ENCODE data around the gene ZNF737. TPM values are rescaled to one million over a fixed set of nuclear protein-coding genes. Genes with fewer than 3 reads are reported as not detected.
"Not testable (repeated sequence)": the region's sequence is repeated elsewhere in the genome, so short reads cannot be mapped to it uniquely, and the experiment has no call there.

ZNF737 gene
- total and polyA plus RNA-seq, 2 of the 13 experiments (the other 11 are each of a cell fraction or from before 2014, with no cell fraction given), result 2.0 to 5.0 TPM

DNA sequence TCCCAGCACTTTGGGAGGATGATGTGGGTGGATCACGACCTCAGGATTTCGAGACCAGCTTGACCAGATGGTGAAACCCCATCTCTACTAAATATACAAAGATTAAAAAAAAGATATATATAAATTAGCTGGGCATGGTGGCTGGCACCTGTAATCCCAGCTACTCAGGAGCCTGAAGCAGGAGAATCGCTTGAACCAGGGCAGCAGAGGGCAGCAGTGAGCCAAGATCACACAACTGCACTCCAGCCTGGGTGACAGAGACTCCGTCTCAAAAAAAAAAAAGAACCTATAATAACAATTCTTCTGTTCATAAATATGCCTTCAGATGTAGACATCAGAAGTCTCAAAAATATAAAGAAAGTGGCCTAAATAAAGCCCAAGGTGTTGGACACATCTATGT is 7.6 kb downstream of the ZNF737 start:
- no peak for FAIRE-seq
- no peak for ATAC-seq
- in situ Hi-C loops (cut with HindIII; ENCODE audit: extremely low pct_ligation_motif_present, low pct_unique_long_range_greater_than_20kb), result loop anchor here (25.0 kb wide), 1 partner anchor 996 kb away; no protein-coding TSS in a partner anchor
- H3K36me3 ChIP-seq (replicated peaks in 1 of 2; ENCODE audit: control insufficient read depth in 1 of 2, insufficient read depth in 2 of 2, low read length in 2 of 2), result no peaks in the 10 kb centered on the region; a peak in 1 of 5 replicates
- no peak overlapping the region for H3K27ac ChIP-seq (ENCODE audit: extremely low read length, insufficient read depth, low read length)
- H3K9me3 ChIP-seq (ENCODE audit: low read length), result peaks cover 73% of the 10 kb centered on the region
- ChIA-PET CTCF (ENCODE audit: low intra/inter-chr PET ratio, low total read pairs) (no interaction called here), POLR2A (no interaction called here)
- no peaks in the 10 kb centered on the region for H3K27me3 ChIP-seq (ENCODE audit: control insufficient read depth in 1 of 2, insufficient read depth in 2 of 2, low read length in 2 of 2)
- H3K4me1 ChIP-seq (ENCODE audit: insufficient read depth, low read length), result no peaks in the 10 kb centered on the region
- 82% methylated on average over 4 of the region's 4 CpGs for WGBS (ENCODE audit: low lambda C conversion rate)
- no peaks in the 10 kb centered on the region for H4K20me1 ChIP-seq (ENCODE audit: insufficient read depth, low read length)
- no peaks in the 10 kb centered on the region for H3K79me2 ChIP-seq (ENCODE audit: insufficient read depth, low read length)
- H3K4me2 ChIP-seq (ENCODE audit: low read depth, low read length), result no peak overlapping the region
- BruUV-seq (replicated peaks), result no TSS peak
- intact Hi-C loops (cut with micrococcal nuclease; ENCODE audit: unreplicated experiment), result no loop called here
- no peak overlapping the region for H2AFZ ChIP-seq (ENCODE audit: low read length)
- no peak overlapping the region for H3K9ac ChIP-seq (ENCODE audit: insufficient read depth, low read depth, low read length)
- H3K4me3 ChIP-seq (replicated peaks in 1 of 3; ENCODE audit: insufficient read depth in 1 of 3, low read depth in 2 of 3, low read length in 3 of 3), result no peak overlapping the region
- no peak for TF ChIP-seq MAFK (conservative IDR thresholded peaks at IDR 0.05 in 1 of 2, IDR thresholded peaks at IDR 0.05 in 1 of 2; ENCODE audit: low read length in 2 of 2)
- no peak for DNase-seq (ENCODE audit: low spot score)

DNA sequence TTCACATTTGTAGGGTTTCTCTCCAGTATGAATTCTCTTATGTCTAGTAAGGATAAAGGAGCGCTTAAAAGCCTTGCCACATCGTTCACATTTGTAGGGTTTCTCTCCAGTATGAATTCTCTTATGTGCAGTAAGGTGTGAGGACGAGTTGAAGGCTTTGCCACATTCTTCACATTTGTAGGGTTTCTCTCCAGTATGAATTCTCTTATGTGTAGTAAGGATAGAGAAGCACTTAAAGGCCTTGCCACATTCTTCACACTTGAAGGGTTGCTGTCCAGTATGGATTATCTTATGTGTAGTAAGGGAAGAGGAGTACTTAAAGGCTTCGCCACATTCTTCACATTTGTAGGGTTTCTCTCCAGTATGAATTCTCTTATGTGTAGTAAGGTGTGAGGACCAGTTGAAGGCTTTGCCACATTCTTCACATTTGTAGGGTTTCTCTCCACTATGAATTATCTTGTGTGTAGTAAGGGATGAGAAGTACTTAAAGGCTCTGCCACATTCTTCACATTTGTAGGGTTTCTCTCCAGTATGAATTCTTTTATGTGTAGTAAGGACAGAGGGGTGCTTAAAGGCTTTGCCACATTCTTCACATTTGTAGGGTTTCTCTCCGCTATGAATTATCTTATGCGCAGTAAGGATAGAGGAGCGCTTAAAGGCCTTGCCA is 20.8 kb downstream of the ZNF737 start:
- H2AFZ ChIP-seq (ENCODE audit: low read length); H3K79me2 ChIP-seq (ENCODE audit: insufficient read depth, low read length); DNase-seq (ENCODE audit: low spot score); H4K20me1 ChIP-seq (ENCODE audit: insufficient read depth, low read length); H3K27me3 ChIP-seq (ENCODE audit: control insufficient read depth in 1 of 2, insufficient read depth in 2 of 2, low read length in 2 of 2); ATAC-seq; BruUV-seq (replicated peaks); CTCF ChIA-PET (ENCODE audit: low intra/inter-chr PET ratio, low total read pairs); H3K36me3 ChIP-seq (replicated peaks in 1 of 2; ENCODE audit: control insufficient read depth in 1 of 2, insufficient read depth in 2 of 2, low read length in 2 of 2); H3K27ac ChIP-seq (ENCODE audit: extremely low read length, insufficient read depth, low read length); FAIRE-seq; H3K9ac ChIP-seq (ENCODE audit: insufficient read depth, low read depth, low read length); intact Hi-C loops (cut with micrococcal nuclease; ENCODE audit: unreplicated experiment); H3K4me3 ChIP-seq (replicated peaks in 1 of 3; ENCODE audit: insufficient read depth in 1 of 3, low read depth in 2 of 3, low read length in 3 of 3); H3K4me1 ChIP-seq (ENCODE audit: insufficient read depth, low read length); H3K4me2 ChIP-seq (ENCODE audit: low read depth, low read length); in situ Hi-C loops (cut with HindIII; ENCODE audit: extremely low pct_ligation_motif_present, low pct_unique_long_range_greater_than_20kb); POLR2A ChIA-PET: not testable (repeated sequence)
- 85% methylated on average over 7 of the region's 7 CpGs for WGBS (ENCODE audit: low lambda C conversion rate)
- TF ChIP-seq ZNF274 (CRISPR knock-in tag; IDR thresholded peaks at IDR 0.05), result peak; percentile 99; the same call in 1 of the 2 replicates
- peak; percentile 87 for TF ChIP-seq SETDB1 (CRISPR knock-in tag; IDR thresholded peaks at IDR 0.05; ENCODE audit: borderline replicate concordance)
- H3K9me3 ChIP-seq (ENCODE audit: low read length), result peaks cover 88% of the 10 kb centered on the region

DNA sequence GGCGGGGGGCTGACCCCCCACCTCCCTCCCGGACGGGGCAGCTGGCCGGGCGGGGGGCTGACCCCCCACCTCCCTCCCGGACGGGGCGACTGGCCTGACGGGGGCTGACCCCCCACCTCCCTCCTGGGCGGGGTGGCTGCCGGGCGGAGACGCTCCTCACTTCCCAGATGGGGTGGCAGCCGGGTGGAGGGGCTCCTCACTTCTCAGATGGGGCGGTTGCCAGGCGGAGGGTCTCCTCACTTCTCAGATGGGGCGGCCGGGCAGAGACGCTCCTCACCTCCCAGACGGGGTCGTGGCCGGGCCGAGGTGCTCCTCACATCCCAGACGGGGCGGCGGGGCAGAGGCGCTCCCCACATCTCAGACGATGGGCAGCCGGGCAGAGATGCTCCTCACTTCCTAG is 35.3 kb downstream of the ZNF737 start:
- ATAC-seq; H4K20me1 ChIP-seq (ENCODE audit: insufficient read depth, low read length); H3K9ac ChIP-seq (ENCODE audit: insufficient read depth, low read depth, low read length); BruUV-seq (replicated peaks); in situ Hi-C loops (cut with HindIII; ENCODE audit: extremely low pct_ligation_motif_present, low pct_unique_long_range_greater_than_20kb); intact Hi-C loops (cut with micrococcal nuclease; ENCODE audit: unreplicated experiment); H3K36me3 ChIP-seq (replicated peaks in 1 of 2; ENCODE audit: control insufficient read depth in 1 of 2, insufficient read depth in 2 of 2, low read length in 2 of 2); H3K27ac ChIP-seq (ENCODE audit: extremely low read length, insufficient read depth, low read length); H3K79me2 ChIP-seq (ENCODE audit: insufficient read depth, low read length); H3K27me3 ChIP-seq (ENCODE audit: control insufficient read depth in 1 of 2, insufficient read depth in 2 of 2, low read length in 2 of 2); FAIRE-seq; CTCF ChIA-PET (ENCODE audit: low intra/inter-chr PET ratio, low total read pairs); POLR2A ChIA-PET; H2AFZ ChIP-seq (ENCODE audit: low read length); H3K4me2 ChIP-seq (ENCODE audit: low read depth, low read length); H3K4me3 ChIP-seq (replicated peaks in 1 of 3; ENCODE audit: insufficient read depth in 1 of 3, low read depth in 2 of 3, low read length in 3 of 3); H3K4me1 ChIP-seq (ENCODE audit: insufficient read depth, low read length); DNase-seq (ENCODE audit: low spot score): not testable (repeated sequence)
- no CpG with 5 or more reads among the region's 29 CpGs for WGBS (ENCODE audit: low lambda C conversion rate)
- H3K9me3 ChIP-seq (ENCODE audit: low read length), result peaks cover 54% of the 10 kb centered on the region

Measured in HepG2 (cell line).